Fibroblast of lung (primary cell): ENCODE data around the gene TFG. TPM values are rescaled to one million over a fixed set of nuclear protein-coding genes. Genes with fewer than 3 reads are reported as not detected.

Experiments
- DNase-seq, 2 donors: peaks; one replicate each; pipeline versions ENCODE4 v3.0.0 to v3.0.0-alpha.2; 2010; ENCODE audit warnings: low read depth in 2 of 2
- H2AFZ ChIP-seq: 2 replicates; pipeline ENCODE4 v1.5.1; 2012; ENCODE audit warnings: low read length, control low read depth, inconsistent platforms
- H3K27ac ChIP-seq: 2 replicates; pipeline ENCODE4 v1.5.1; 2011; ENCODE audit warnings: low read length, control low read depth; ENCODE audit not compliant: insufficient read depth
- H3K27me3 ChIP-seq: 2 replicates; pipeline ENCODE4 v1.5.1; 2011; ENCODE audit warnings: mild to moderate bottlenecking, low read length; ENCODE audit not compliant: control insufficient read depth, insufficient read depth
- H3K36me3 ChIP-seq: 2 replicates; pipeline ENCODE4 v1.5.1; 2011; ENCODE audit warnings: low read length; ENCODE audit not compliant: control insufficient read depth, insufficient read depth
- H3K4me1 ChIP-seq: 2 replicates; pipeline ENCODE4 v1.5.1; 2011; ENCODE audit warnings: low read length; ENCODE audit not compliant: control insufficient read depth, insufficient read depth; ENCODE audit errors: extremely low read depth
- H3K4me2 ChIP-seq: 2 replicates; pipeline ENCODE4 v1.5.1; 2011; ENCODE audit warnings: low read length, control low read depth; ENCODE audit not compliant: insufficient read depth; ENCODE audit errors: extremely low read depth
- H3K4me3 ChIP-seq, 4 experiments: fragments of 200-600 bp in 1 of 4; sonication (generic) in 1 of 4; replicated peaks in 1 of 4; 2 replicates each; pipeline ENCODE4 v1.5.1; 2011 to 2016; ENCODE audit warnings: low read length in 4 of 4, low read depth in 3 of 4, mild to moderate bottlenecking in 3 of 4, control low read depth in 2 of 4, inconsistent platforms in 1 of 4, mixed read lengths in 1 of 4; ENCODE audit not compliant: insufficient read depth in 1 of 4; ENCODE audit errors: control extremely low read depth in 1 of 4
- H3K79me2 ChIP-seq: 2 replicates; pipeline ENCODE4 v1.5.1; 2012; ENCODE audit warnings: mild to moderate bottlenecking, low read length, inconsistent platforms; ENCODE audit not compliant: control insufficient read depth, insufficient read depth
- H3K9ac ChIP-seq: 2 replicates; pipeline ENCODE4 v1.5.1; 2011; ENCODE audit warnings: mild to moderate bottlenecking, low read length, control low read depth; ENCODE audit not compliant: insufficient read depth
- H3K9me3 ChIP-seq: 2 replicates; pipeline ENCODE4 v1.5.1; 2012; ENCODE audit warnings: low read depth, low read length; ENCODE audit not compliant: control insufficient read depth, insufficient read depth
- H4K20me1 ChIP-seq: 2 replicates; pipeline ENCODE4 v1.5.1; 2011; ENCODE audit warnings: low read length; ENCODE audit not compliant: control insufficient read depth, insufficient read depth; ENCODE audit errors: extremely low read depth
- EZH2 ChIP-seq: IDR thresholded peaks from 2 replicates; pipeline ENCODE4 v1.5.1; 2012; ENCODE audit warnings: low read length, control low read depth, mild to moderate bottlenecking; ENCODE audit errors: missing control alignments
- polyA plus RNA-seq, 2 donors: library from polyadenylated mRNA; depleted of rRNA in 1 of 2; stranded (reverse) in 1 of 2; unstranded in 1 of 2; fragments of >200 nt; gene quantifications; 2 replicates each; pipeline ENCODE4 v1.2.1, GENCODE V29; 2011 to 2012; ENCODE audit warnings: missing spikeins in 1 of 2
- total RNA-seq: library from RNA; depleted of rRNA; stranded (reverse); fragments of >200 nt; gene quantifications from 2 replicates; pipeline ENCODE4 v1.2.1, GENCODE V29; 2014
- TF ChIP-seq, protein P1 (sequence below), 2 donors: IDR thresholded peaks in 1 of 2; conservative IDR thresholded peaks in 1 of 2; 1 replicate in 1 of 2; 2 replicates in 1 of 2; pipeline ENCODE4 v1.5.1; 2011 to 2012; ENCODE audit warnings: low read length in 2 of 2, control low read depth in 1 of 2, inconsistent platforms in 1 of 2, low read depth in 1 of 2, mild to moderate bottlenecking in 1 of 2

The TFG gene
- total and polyA plus RNA-seq, 2 donors (not counting 1 experiment from before 2014, with no cell fraction given) = 60.6 to 174 TPM

DNA sequence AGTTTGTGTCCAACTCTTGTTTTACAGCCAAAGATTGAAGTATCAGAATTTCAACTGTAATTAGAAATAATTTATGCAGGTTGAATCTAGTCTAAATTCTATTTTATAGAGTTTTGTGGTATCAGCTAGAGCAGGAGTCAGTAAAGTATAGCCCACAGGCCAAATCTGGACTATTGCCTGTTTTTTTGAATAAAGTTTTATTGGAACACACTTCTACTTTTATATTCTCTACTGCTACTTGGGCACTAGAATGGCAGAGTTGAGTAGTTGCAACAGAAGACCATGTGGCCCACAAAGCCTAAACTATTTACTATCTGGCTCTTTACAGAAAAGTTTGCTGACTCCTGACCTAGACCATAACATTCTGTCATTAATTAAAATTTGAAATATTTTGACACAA, 36.3 kb downstream of the TFG start:
- no peaks in the 10 kb centered on the region for H3K9me3 ChIP-seq
- TF ChIP-seq, protein P1, sequence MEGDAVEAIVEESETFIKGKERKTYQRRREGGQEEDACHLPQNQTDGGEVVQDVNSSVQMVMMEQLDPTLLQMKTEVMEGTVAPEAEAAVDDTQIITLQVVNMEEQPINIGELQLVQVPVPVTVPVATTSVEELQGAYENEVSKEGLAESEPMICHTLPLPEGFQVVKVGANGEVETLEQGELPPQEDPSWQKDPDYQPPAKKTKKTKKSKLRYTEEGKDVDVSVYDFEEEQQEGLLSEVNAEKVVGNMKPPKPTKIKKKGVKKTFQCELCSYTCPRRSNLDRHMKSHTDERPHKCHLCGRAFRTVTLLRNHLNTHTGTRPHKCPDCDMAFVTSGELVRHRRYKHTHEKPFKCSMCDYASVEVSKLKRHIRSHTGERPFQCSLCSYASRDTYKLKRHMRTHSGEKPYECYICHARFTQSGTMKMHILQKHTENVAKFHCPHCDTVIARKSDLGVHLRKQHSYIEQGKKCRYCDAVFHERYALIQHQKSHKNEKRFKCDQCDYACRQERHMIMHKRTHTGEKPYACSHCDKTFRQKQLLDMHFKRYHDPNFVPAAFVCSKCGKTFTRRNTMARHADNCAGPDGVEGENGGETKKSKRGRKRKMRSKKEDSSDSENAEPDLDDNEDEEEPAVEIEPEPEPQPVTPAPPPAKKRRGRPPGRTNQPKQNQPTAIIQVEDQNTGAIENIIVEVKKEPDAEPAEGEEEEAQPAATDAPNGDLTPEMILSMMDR (conservative IDR thresholded peaks at IDR 0.05 in 1 of 2, IDR thresholded peaks at IDR 0.05 in 1 of 2; ENCODE audit: low read depth in 1 of 2, low read length in 2 of 2) = no peak
- TF ChIP-seq EZH2 = no peak
- H3K4me3 ChIP-seq = no peak overlapping the region
- no peak overlapping the region for H3K27ac ChIP-seq
- peaks cover 11% of the 10 kb centered on the region for H3K36me3 ChIP-seq
- H3K27me3 ChIP-seq = no peaks in the 10 kb centered on the region
- H3K79me2 ChIP-seq = no peaks in the 10 kb centered on the region
- H2AFZ ChIP-seq = no peak overlapping the region
- no peaks in the 10 kb centered on the region for H4K20me1 ChIP-seq
- H3K9ac ChIP-seq = no peak overlapping the region
- H3K4me2 ChIP-seq = no peak overlapping the region
- no peaks in the 10 kb centered on the region for H3K4me1 ChIP-seq
- no peak for DNase-seq

DNA sequence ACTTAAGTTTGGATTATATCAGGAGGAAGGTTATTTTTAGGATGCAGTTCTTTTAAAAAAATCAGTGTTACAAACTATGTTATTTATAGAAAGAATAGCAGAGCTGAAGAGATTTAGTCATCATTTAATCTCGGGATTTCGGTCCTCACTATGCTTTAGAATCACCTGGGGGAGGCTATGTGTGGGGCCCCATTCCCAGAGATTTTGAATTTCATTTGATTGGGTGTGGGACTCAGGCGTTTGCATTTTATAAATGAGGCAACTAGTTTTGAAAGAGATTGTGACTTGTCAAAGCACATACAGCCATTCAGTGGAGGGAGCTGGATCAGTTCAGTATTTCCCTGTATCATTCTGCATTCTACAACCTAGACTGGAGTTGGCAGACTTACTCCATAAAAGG, 36.8 kb downstream of the TFG start:
- Histone ChIP-seq H3K4me2 (no peak overlapping the region), H3K4me3 (no peak overlapping the region), H3K4me1 (no peaks in the 10 kb centered on the region), H3K9ac (no peak overlapping the region), H3K9me3 (no peaks in the 10 kb centered on the region), H3K79me2 (no peaks in the 10 kb centered on the region), H2AFZ (no peak overlapping the region), H3K36me3 (peaks cover 11% of the 10 kb centered on the region), H3K27me3 (no peaks in the 10 kb centered on the region), H4K20me1 (no peaks in the 10 kb centered on the region), H3K27ac (no peak overlapping the region)
- TF ChIP-seq EZH2 = no peak
- TF ChIP-seq, protein P1 (conservative IDR thresholded peaks at IDR 0.05 in 1 of 2, IDR thresholded peaks at IDR 0.05 in 1 of 2; ENCODE audit: low read depth in 1 of 2, low read length in 2 of 2) = no peak
- no peak for DNase-seq

DNA sequence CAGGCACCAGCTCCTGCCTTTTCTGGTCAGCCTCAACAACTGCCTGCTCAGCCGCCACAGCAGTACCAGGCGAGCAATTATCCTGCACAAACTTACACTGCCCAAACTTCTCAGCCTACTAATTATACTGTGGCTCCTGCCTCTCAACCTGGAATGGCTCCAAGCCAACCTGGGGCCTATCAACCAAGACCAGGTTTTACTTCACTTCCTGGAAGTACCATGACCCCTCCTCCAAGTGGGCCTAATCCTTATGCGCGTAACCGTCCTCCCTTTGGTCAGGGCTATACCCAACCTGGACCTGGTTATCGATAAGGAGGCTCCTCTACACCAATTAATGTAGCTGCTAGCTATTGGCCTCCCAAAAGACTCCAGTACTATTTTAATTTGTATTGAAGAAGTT, 38.9 kb downstream of the TFG start:
- no peaks in the 10 kb centered on the region for H3K9me3 ChIP-seq
- no peaks in the 10 kb centered on the region for H3K27me3 ChIP-seq
- H3K9ac ChIP-seq = no peak overlapping the region
- no peaks in the 10 kb centered on the region for H4K20me1 ChIP-seq
- H3K27ac ChIP-seq = no peak overlapping the region
- DNase-seq = no peak
- TF ChIP-seq, protein P1 (conservative IDR thresholded peaks at IDR 0.05 in 1 of 2, IDR thresholded peaks at IDR 0.05 in 1 of 2; ENCODE audit: low read depth in 1 of 2, low read length in 2 of 2) = no peak
- TF ChIP-seq EZH2 = no peak
- H3K79me2 ChIP-seq = no peaks in the 10 kb centered on the region
- H3K36me3 ChIP-seq = peaks cover 10% of the 10 kb centered on the region
- no peak overlapping the region for H3K4me2 ChIP-seq
- no peaks in the 10 kb centered on the region for H3K4me1 ChIP-seq
- no peak overlapping the region for H2AFZ ChIP-seq
- H3K4me3 ChIP-seq = no peak overlapping the region
